Endothelial cell of umbilical vein (primary cell): ENCODE measurements around the gene TTC33. TPM values are rescaled to one million over a fixed set of nuclear protein-coding genes. Genes with fewer than 3 reads are reported as not detected.
A peak's percentile ranks its signal among the peaks of the same experiment; 100 is the strongest.

ENCODE experiments used
- BruUV-seq: library from RNA; stranded (reverse); fragments of 400-500 nt; replicated peaks from 2 replicates; lab custom pipeline; 2021; lab: Mats Ljungman, UMichigan
- CTCF ChIA-PET: fragments of 300-600, 350-600 bp; sonication (Branson Sonifier 250); formaldehyde crosslinking; loops from one replicate; lab custom pipeline; 2021; ENCODE audit warnings: antibody characterized with exemption, inconsistent platforms; lab: Charles Lee
- POLR2A ChIA-PET: fragments of 300-600, 350-600 bp; sonication (Branson Sonifier 250); formaldehyde crosslinking; loops from one replicate; lab custom pipeline; 2021; ENCODE audit warnings: antibody characterized with exemption, inconsistent platforms; lab: Charles Lee
- DNase-seq: peaks from one replicate; pipeline ENCODE4 v3.0.0-alpha.2; 2011; ENCODE audit warnings: low read depth, low spot score
- FAIRE-seq: peaks from 2 replicates; lab custom pipeline; 2011; peaks lifted over from hg19 to GRCh38; lab: Jason Lieb, UNC
- H2AFZ ChIP-seq: 2 replicates; pipeline ENCODE4 v1.6.0; 2012; ENCODE audit warnings: low read depth, low read length, control low read depth, inconsistent platforms
- H3K27ac ChIP-seq: 2 replicates; pipeline ENCODE4 v1.5.1; 2011; ENCODE audit warnings: low read depth, mild to moderate bottlenecking, control low read depth, low read length, moderate library complexity; ENCODE audit not compliant: insufficient read depth
- H3K27me3 ChIP-seq, 2 experiments: 2 replicates each; pipeline versions ENCODE4 v1.6.0 to v1.6.1; 2011; ENCODE audit warnings: low read length in 2 of 2, mixed read lengths in 1 of 2; ENCODE audit not compliant: control insufficient read depth in 2 of 2, insufficient read depth in 2 of 2
- H3K36me3 ChIP-seq, 2 experiments: 2 replicates in 1 of 2; 3 replicates in 1 of 2; pipeline ENCODE4 v1.5.1; 2011; ENCODE audit warnings: low read length in 2 of 2, mild to moderate bottlenecking in 1 of 2, moderate library complexity in 1 of 2; ENCODE audit not compliant: control insufficient read depth in 2 of 2, insufficient read depth in 2 of 2; ENCODE audit errors: extremely low read depth in 1 of 2
- H3K4me1 ChIP-seq: 3 replicates; pipeline ENCODE4 v1.5.1; 2011; ENCODE audit warnings: mild to moderate bottlenecking, low read length; ENCODE audit not compliant: control insufficient read depth, insufficient read depth; ENCODE audit errors: extremely low read depth
- H3K4me2 ChIP-seq: 2 replicates; pipeline ENCODE4 v1.6.1; 2011; ENCODE audit warnings: low read length, control low read depth, mixed read lengths; ENCODE audit not compliant: insufficient read depth
- H3K4me3 ChIP-seq, 3 experiments: fragments of 200-600 bp in 1 of 3; sonication (generic), shearing (Covaris generic) in 1 of 3; replicated peaks in 1 of 3; 2 replicates each; pipeline ENCODE4 v1.5.1; 2011 to 2016; ENCODE audit warnings: control low read depth in 3 of 3, low read length in 3 of 3, mild to moderate bottlenecking in 2 of 3, inconsistent platforms in 1 of 3, low read depth in 1 of 3, moderate library complexity in 1 of 3; ENCODE audit not compliant: insufficient read depth in 1 of 3
- H3K79me2 ChIP-seq: 2 replicates; pipeline ENCODE4 v1.6.0; 2012; ENCODE audit warnings: low read length, inconsistent platforms; ENCODE audit not compliant: control insufficient read depth, insufficient read depth
- H3K9ac ChIP-seq: replicated peaks from 2 replicates; pipeline ENCODE3; 2011; ENCODE audit warnings: low read length, control low read depth; ENCODE audit not compliant: insufficient read depth; ENCODE audit errors: extremely low read depth
- H3K9me1 ChIP-seq: replicated peaks from 3 replicates; pipeline ENCODE4 v1.6.0; 2011; ENCODE audit warnings: mild to moderate bottlenecking, low read length; ENCODE audit not compliant: control insufficient read depth, insufficient read depth; ENCODE audit errors: extremely low read depth
- H3K9me3 ChIP-seq: replicated peaks from 2 replicates; pipeline ENCODE4 v1.5.1; 2012; ENCODE audit warnings: low read length, inconsistent platforms; ENCODE audit not compliant: control insufficient read depth, insufficient read depth
- H4K20me1 ChIP-seq: replicated peaks from 2 replicates; pipeline ENCODE3; 2011; ENCODE audit warnings: mild to moderate bottlenecking, low read length; ENCODE audit not compliant: control insufficient read depth, insufficient read depth; ENCODE audit errors: extremely low read depth
- CTCF ChIP-seq, 2 donors: IDR thresholded peaks; 1 replicate in 1 of 2; 2 replicates in 1 of 2; pipeline ENCODE4 v1.5.1; 2011; ENCODE audit warnings: low read length in 2 of 2, mild to moderate bottlenecking in 2 of 2, moderate library complexity in 2 of 2, control low read depth in 1 of 2, inconsistent platforms in 1 of 2, low read depth in 1 of 2; ENCODE audit not compliant: insufficient read depth in 1 of 2; ENCODE audit errors: extremely low read depth in 1 of 2
- EZH2 ChIP-seq: IDR thresholded peaks from 2 replicates; pipeline ENCODE4 v1.6.1; 2012; ENCODE audit warnings: borderline replicate concordance, low read depth, mild to moderate bottlenecking, moderate library complexity, low read length, inconsistent platforms; ENCODE audit not compliant: severe bottlenecking
- FOS ChIP-seq: IDR thresholded peaks from 2 replicates; pipeline ENCODE4 v1.6.1; 2011; ENCODE audit warnings: mild to moderate bottlenecking, low read length, moderate library complexity, borderline replicate concordance; ENCODE audit not compliant: insufficient read depth
- GATA2 ChIP-seq: IDR thresholded peaks from 2 replicates; pipeline ENCODE4 v1.7.0; 2011; ENCODE audit warnings: low read depth, mild to moderate bottlenecking, moderate library complexity, mixed read lengths, low read length; ENCODE audit not compliant: insufficient read length, insufficient read depth
- JUN ChIP-seq: IDR thresholded peaks from 2 replicates; pipeline ENCODE4 v1.6.1; 2011; ENCODE audit warnings: borderline replicate concordance, low read depth; ENCODE audit not compliant: insufficient read length, insufficient read depth
- MAX ChIP-seq: IDR thresholded peaks from 2 replicates; pipeline ENCODE4 v1.6.1; 2011; ENCODE audit not compliant: insufficient read depth, insufficient read length
- MYC ChIP-seq: IDR thresholded peaks from one replicate; pipeline ENCODE4 v1.6.1; 2011; ENCODE audit warnings: mild to moderate bottlenecking, low read depth, low read length
- POLR2A ChIP-seq: IDR thresholded peaks from 2 replicates; pipeline ENCODE4 v1.6.1; 2012; ENCODE audit warnings: low read depth, mild to moderate bottlenecking, control low read depth, low read length
- POLR2AphosphoS5 ChIP-seq: IDR thresholded peaks from 2 replicates; pipeline ENCODE4 v1.6.1; 2012; ENCODE audit warnings: low read depth, mild to moderate bottlenecking, control low read depth, low read length, moderate library complexity; ENCODE audit not compliant: insufficient read depth
- dilution Hi-C: fragments of 300-500 bp; cut with MboI; formaldehyde crosslinking; loops from one replicate; pipeline ENCODE4 v1.15.0; 2019; ENCODE audit warnings: low sequenced_read_pairs; ENCODE audit not compliant: extremely low pct_ligation_motif_present
- intact Hi-C: fragments of 100-400 bp; cut with micrococcal nuclease; formaldehyde crosslinking; loops from one replicate; pipeline ENCODE4 v1.10.0; 2022
- polyA plus RNA-seq, 4 experiments: library from polyadenylated mRNA; depleted of rRNA in 3 of 4; stranded (reverse) in 3 of 4; unstranded in 1 of 4; fragments of >200 nt; gene quantifications; 2 replicates each; pipeline versions ENCODE4 v1.2.1 to v1.2.3, GENCODE V29; 2011 to 2012; ENCODE audit warnings: missing spikeins in 1 of 4
- total RNA-seq: library from RNA; stranded (reverse); gene quantifications from 2 replicates; pipeline ENCODE4 v1.2.3, GENCODE V29; 2021

The TTC33 gene
- total and polyA plus RNA-seq, 2 donors (not counting 3 experiments of a cell fraction or from before 2014, with no cell fraction given): 2.2 to 11.7 TPM

DNA sequence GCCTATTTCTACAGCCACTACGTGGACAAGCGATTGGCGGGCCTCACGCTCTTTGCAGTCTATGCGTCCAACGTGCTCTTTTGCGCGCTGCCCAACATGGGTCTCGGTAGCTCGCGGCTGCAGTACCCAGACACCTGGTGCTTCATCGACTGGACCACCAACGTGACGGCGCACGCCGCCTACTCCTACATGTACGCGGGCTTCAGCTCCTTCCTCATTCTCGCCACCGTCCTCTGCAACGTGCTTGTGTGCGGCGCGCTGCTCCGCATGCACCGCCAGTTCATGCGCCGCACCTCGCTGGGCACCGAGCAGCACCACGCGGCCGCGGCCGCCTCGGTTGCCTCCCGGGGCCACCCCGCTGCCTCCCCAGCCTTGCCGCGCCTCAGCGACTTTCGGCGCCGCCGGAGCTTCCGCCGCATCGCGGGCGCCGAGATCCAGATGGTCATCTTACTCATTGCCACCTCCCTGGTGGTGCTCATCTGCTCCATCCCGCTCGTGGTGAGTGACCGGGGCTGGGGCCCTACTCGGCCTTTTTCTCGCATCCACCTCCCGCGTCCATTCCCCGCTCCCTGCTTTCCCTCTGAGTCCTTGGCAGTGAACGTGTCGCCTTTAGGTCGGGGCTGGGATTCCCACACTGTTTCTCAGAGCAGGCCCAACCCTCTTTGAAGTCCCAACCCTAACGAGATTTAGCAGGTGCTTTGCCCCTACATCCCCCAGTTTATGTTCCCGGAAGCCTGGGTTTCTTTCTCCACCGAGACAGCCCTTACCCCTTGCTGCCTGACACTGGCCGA is 74.2 kb downstream of the TTC33 start:
- DNase-seq (peak; percentile 60), FAIRE-seq (no peak)
- no TSS peak for BruUV-seq
- POLR2A ChIA-PET: interaction anchor here (1.4 kb wide), 1 partner anchor 478 kb away, joined by 4 read pairs; no protein-coding TSS in a partner anchor
- Histone ChIP-seq H3K36me3 (peaks cover 0 to 8% of the 10 kb centered on the region in 2 experiments), H3K4me3 (peak overlapping the region; percentile 71 to 98 (median 97)), H3K27me3 (no peaks in the 10 kb centered on the region), H3K4me2 (peak overlapping the region; percentile 99), H3K4me1 (peaks cover 44% of the 10 kb centered on the region), H2AFZ (peak overlapping the region; percentile 13), H3K79me2 (peaks cover 84% of the 10 kb centered on the region), H4K20me1 (no peaks in the 10 kb centered on the region), H3K27ac (peak overlapping the region; percentile 67), H3K9ac (peak overlapping the region; percentile 92), H3K9me1 (no peaks in the 10 kb centered on the region), H3K9me3 (no peaks in the 10 kb centered on the region)
- TF ChIP-seq POLR2AphosphoS5 (no peak), GATA2 (no peak), FOS (no peak)
- dilution Hi-C loops: no loop called here
- CTCF ChIA-PET: interaction anchor here (0.9 to 8.5 kb wide), 8 partner anchors 9 to 967 kb away, joined by 3 to 93 read pairs (median 4); no protein-coding TSS in a partner anchor
- intact Hi-C loops: loop anchor here (1.0 to 5.0 kb wide), 3 partner anchors 214 to 732 kb away; no protein-coding TSS in a partner anchor

GRCh38 chr5:40680741-40681362 is 74.9 kb downstream of the TTC33 start:
- intact Hi-C loops (loop anchor here (1.0 to 5.0 kb wide), 2 partner anchors 214 to 732 kb away; no protein-coding TSS in a partner anchor), dilution Hi-C loops (no loop called here)
- POLR2A ChIA-PET: interaction anchor here (1.4 to 1.5 kb wide), 2 partner anchors 129 to 478 kb away, joined by 4 to 5 read pairs; no protein-coding TSS in a partner anchor
- CTCF ChIA-PET: interaction anchor here (0.9 to 8.5 kb wide), 12 partner anchors 9 to 966 kb away, joined by 3 to 93 read pairs (median 4); no protein-coding TSS in a partner anchor
- peak overlapping the region; percentile 71 to 98 (median 97) for H3K4me3 ChIP-seq
- H3K9ac ChIP-seq: peak overlapping the region; percentile 92
- no peak overlapping the region for H2AFZ ChIP-seq
- no TSS peak for BruUV-seq
- peaks cover 79% of the 10 kb centered on the region for H3K79me2 ChIP-seq
- peaks cover 43% of the 10 kb centered on the region for H3K4me1 ChIP-seq
- no peaks in the 10 kb centered on the region for H3K9me1 ChIP-seq
- peak; percentile 59 for FAIRE-seq
- H3K36me3 ChIP-seq: peaks cover 0 to 6% of the 10 kb centered on the region in 2 experiments
- DNase-seq: peak; percentile 66
- peak; percentile 25 to 52 for TF ChIP-seq CTCF (IDR thresholded peaks at IDR 0.05; ENCODE audit: extremely low read depth in 1 of 2, insufficient read depth in 1 of 2, low read depth in 1 of 2, low read length in 2 of 2)
- TF ChIP-seq GATA2: peak; percentile 22
- TF ChIP-seq MAX: no peak
- peak; percentile 35 for TF ChIP-seq POLR2AphosphoS5
- TF ChIP-seq POLR2A: no peak
- TF ChIP-seq JUN: no peak
- TF ChIP-seq EZH2: no peak
- no peak for TF ChIP-seq MYC
- no peak for TF ChIP-seq FOS
- no peaks in the 10 kb centered on the region for H3K9me3 ChIP-seq
- no peaks in the 10 kb centered on the region for H3K27me3 ChIP-seq
- H3K4me2 ChIP-seq: peak overlapping the region; percentile 99
- H3K27ac ChIP-seq: peak overlapping the region; percentile 67
- H4K20me1 ChIP-seq: no peaks in the 10 kb centered on the region
